Measurements from ENCODE around the gene JRKL. TPM values are rescaled to one million over a fixed set of nuclear protein-coding genes. Genes with fewer than 3 reads are reported as not detected.
"Not testable (repeated sequence)": the region's sequence is repeated elsewhere in the genome, so short reads cannot be mapped to it uniquely, and the experiment has no call there.

Gene JRKL
- total and polyA plus RNA-seq, 12 donors: 0.87 to 12.4 (median 4.6) TPM

DNA sequence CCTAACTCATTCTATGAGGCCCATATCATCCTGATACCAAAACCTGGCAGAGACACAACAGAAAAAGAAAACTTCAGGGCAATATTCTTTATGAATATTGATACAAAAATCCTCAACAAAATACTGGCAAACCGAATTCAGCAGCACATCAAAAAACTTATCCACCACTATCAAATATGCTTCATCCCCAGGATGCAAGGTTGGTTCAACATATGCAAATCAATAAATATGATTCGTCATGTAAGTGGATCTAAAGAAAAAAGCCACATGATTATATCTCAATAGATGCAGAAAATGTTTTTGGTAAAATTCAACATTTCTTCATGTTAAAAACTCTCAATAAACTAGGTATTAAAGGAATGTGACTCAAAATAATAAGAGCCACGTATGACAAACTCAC, 40.9 kb downstream of the JRKL start:
- TF ChIP-seq POLR2A (IDR thresholded peaks at IDR 0.05) (no peak), CTCF (IDR thresholded peaks at IDR 0.05) (no peak)
- no peak for DNase-seq
- Histone ChIP-seq H3K4me3 (no peak overlapping the region), H3K27me3 (peaks cover 24% of the 10 kb centered on the region), H3K4me1 (replicated peaks in 1 of 2) (no peaks in the 10 kb centered on the region), H3K27ac (no peak overlapping the region), H3K9me3 (replicated peaks in 1 of 3) (no peaks in the 10 kb centered on the region), H3K36me3 (replicated peaks in 1 of 2) (no peaks in the 10 kb centered on the region)
- 69 to 80% (median 76%) methylated on average over 3 of the region's 3 CpGs for WGBS, 4 donors
- intact Hi-C loops (cut with DNase I): no loop called here

GRCh38 chr11:96432654-96433053, 42.8 kb downstream of the JRKL start:
- H3K4me1 ChIP-seq (replicated peaks in 1 of 2); H3K9me3 ChIP-seq (replicated peaks in 1 of 3); DNase-seq; intact Hi-C loops (cut with DNase I); H3K4me3 ChIP-seq; H3K36me3 ChIP-seq (replicated peaks in 1 of 2); H3K27ac ChIP-seq: not testable (repeated sequence)
- peaks cover 16% of the 10 kb centered on the region for H3K27me3 ChIP-seq

MicroRNA genes within 50 kb of the gene (microRNA counts, 767-probe panel; counts per million panel counts)
- 3,133 to 3,222 counts per million in 2 donors for microRNA hsa-miR-1260b

Small RNA genes lying within 50 kb of the gene (microRNA-seq; reads per million reads assigned to microRNA genes)
- 0.38 to 2.0 (median 0.45) reads per million in 3 donors for gene MIR1260B

Small RNA genes lying within 50 kb of the gene (small RNA-seq; reads per million reads assigned to genes)
- gene MIR1260B: 0 reads per million in 2 donors

Other genes starting within 250 kb of the JRKL start
- gene MAML2, start 46.8 kb upstream of the JRKL start, total RNA-seq: 10 to 100 TPM in 5 of 9 donors, 1 to 10 TPM in 4; 6.2 to 19.4 (median 11.0) TPM
- gene MAML2, start 46.8 kb upstream of the JRKL start, polyA plus RNA-seq: 1 to 10 TPM; 1.4 to 5.7 (median 3.7) TPM
- gene CCDC82, start 101 bp upstream of the JRKL start, total RNA-seq: 10 to 100 TPM in 8 of 9 donors, 1 to 10 TPM in 1; 4.7 to 48.1 (median 14.7) TPM
- 10 to 100 TPM; 16.2 to 37.6 (median 21.3) TPM for gene CCDC82, start 101 bp upstream of the JRKL start, polyA plus RNA-seq

Data from adrenal gland (tissue), 12 donors.